HEK293 (cell line): Measurements from ENCODE around the gene RPTN.

ENCODE experiments used
- CTCF ChIA-PET: fragments of 350-600 bp; formaldehyde crosslinking; extraction: SDS; loops from one replicate; lab custom pipeline; 2021; ENCODE audit warnings: antibody characterized with exemption; lab: Yijun Ruan, JAX
- POLR2A ChIA-PET: fragments of 300-600 bp; formaldehyde crosslinking; extraction: SDS; loops from one replicate; lab custom pipeline; 2020; ENCODE audit warnings: antibody characterized with exemption, inconsistent platforms; lab: Yijun Ruan, JAX
- H3K27ac ChIP-seq: fragments of 200-500 bp; sonication (Bioruptor generic); 2 replicates; pipeline ENCODE4 v1.5.1; 2014; ENCODE audit warnings: low read depth, low read length, control low read depth, inconsistent platforms; ENCODE audit errors: extremely low read depth
- H3K36me3 ChIP-seq, 2 experiments: fragments of 200-500 bp in 1 of 2; sonication (Bioruptor generic) in 1 of 2; 1 replicate in 1 of 2; 2 replicates in 1 of 2; pipeline ENCODE4 v1.5.1; 2014 to 2017; ENCODE audit warnings: inconsistent platforms in 2 of 2, low read length in 2 of 2; ENCODE audit not compliant: control insufficient read depth in 2 of 2, insufficient read depth in 1 of 2
- H3K4me1 ChIP-seq: fragments of 200-500 bp; sonication (Bioruptor generic); 2 replicates; pipeline ENCODE4 v1.5.1; 2014; ENCODE audit warnings: mild to moderate bottlenecking, low read length, inconsistent platforms; ENCODE audit not compliant: control insufficient read depth, insufficient read depth
- H3K4me3 ChIP-seq: 2 replicates; pipeline ENCODE4 v1.5.1; 2011; ENCODE audit warnings: low read depth, mild to moderate bottlenecking, control low read depth, low read length, moderate library complexity
- H3K9me3 ChIP-seq: fragments of 200-500 bp; sonication (Bioruptor generic); 2 replicates; pipeline ENCODE4 v1.5.1; 2014; ENCODE audit warnings: low read depth, low read length, inconsistent platforms; ENCODE audit not compliant: control insufficient read depth, insufficient read depth
- ELK4 ChIP-seq: IDR thresholded peaks from 2 replicates; pipeline ENCODE4 v1.6.1; 2011; ENCODE audit warnings: mild to moderate bottlenecking, low read depth, low read length, borderline replicate concordance
- HOXC10 ChIP-seq: sonication (generic); formaldehyde crosslinking; IDR thresholded peaks from 2 replicates; pipeline ENCODE4 v1.8.1; 2023; ENCODE audit warnings: mild to moderate bottlenecking, missing genetic modification reagents
- KLF9 ChIP-seq: fragments of 450-650 bp; formaldehyde crosslinking; IDR thresholded peaks from 2 replicates; pipeline ENCODE4 v1.5.1; 2016; ENCODE audit warnings: missing biosample characterization, missing genetic modification characterization, low read depth
- SETDB1 ChIP-seq: IDR thresholded peaks from one replicate; pipeline ENCODE4 v1.6.1; 2017; ENCODE audit warnings: mild to moderate bottlenecking, low read length, moderate library complexity, mixed read lengths; ENCODE audit not compliant: insufficient read length
- SP3 ChIP-seq: fragments of 450-650 bp; formaldehyde crosslinking; IDR thresholded peaks from 2 replicates; pipeline ENCODE4 v1.5.1; 2016; ENCODE audit warnings: missing biosample characterization, missing genetic modification characterization
- YY2 ChIP-seq: fragments of 450-650 bp; formaldehyde crosslinking; IDR thresholded peaks from 2 replicates; pipeline ENCODE4 v1.5.1; 2016; ENCODE audit warnings: missing biosample characterization, missing genetic modification characterization
- ZBTB48 ChIP-seq: fragments of 450-650 bp; formaldehyde crosslinking; IDR thresholded peaks from 2 replicates; pipeline ENCODE4 v1.5.1; 2016; ENCODE audit warnings: missing biosample characterization, missing genetic modification characterization
- ZIC2 ChIP-seq: fragments of 450-650 bp; formaldehyde crosslinking; IDR thresholded peaks from 2 replicates; pipeline ENCODE4 v1.5.1; 2016; ENCODE audit warnings: missing biosample characterization, missing genetic modification characterization
- ZNF114 ChIP-seq: fragments of 450-650 bp; formaldehyde crosslinking; IDR thresholded peaks from 2 replicates; pipeline ENCODE4 v1.5.0; 2017; ENCODE audit warnings: missing biosample characterization, missing genetic modification characterization
- ZNF175 ChIP-seq: fragments of 450-650 bp; formaldehyde crosslinking; IDR thresholded peaks from 2 replicates; pipeline ENCODE4 v1.5.1; 2016; ENCODE audit warnings: missing biosample characterization, missing genetic modification characterization
- ZNF184 ChIP-seq: fragments of 450-650 bp; IDR thresholded peaks from 2 replicates; pipeline ENCODE4 v1.5.1; 2018; ENCODE audit warnings: missing biosample characterization, mild to moderate bottlenecking, missing genetic modification characterization
- ZNF335 ChIP-seq: fragments of 450-650 bp; formaldehyde crosslinking; conservative IDR thresholded peaks from 2 replicates; pipeline ENCODE4 v1.5.1; 2016; ENCODE audit warnings: missing biosample characterization, missing genetic modification characterization
- ZNF600 ChIP-seq: fragments of 450-650 bp; formaldehyde crosslinking; IDR thresholded peaks from 2 replicates; pipeline ENCODE4 v1.5.1; 2016; ENCODE audit warnings: missing biosample characterization, missing genetic modification characterization
- ZNF677 ChIP-seq: fragments of 450-650 bp; IDR thresholded peaks from 2 replicates; pipeline ENCODE4 v1.5.0; 2018; ENCODE audit warnings: missing biosample characterization, mild to moderate bottlenecking, missing genetic modification characterization, moderate library complexity
- ZNF704 ChIP-seq: fragments of 450-650 bp; formaldehyde crosslinking; IDR thresholded peaks from 2 replicates; pipeline ENCODE4 v1.5.1; 2016; ENCODE audit warnings: missing biosample characterization, missing genetic modification characterization
- ZNF792 ChIP-seq: fragments of 450-650 bp; formaldehyde crosslinking; IDR thresholded peaks from 2 replicates; pipeline ENCODE4 v1.5.1; 2016; ENCODE audit warnings: missing biosample characterization, missing genetic modification characterization
- TF ChIP-seq, protein P1 (sequence below): fragments of 450-650 bp; formaldehyde crosslinking; IDR thresholded peaks from 2 replicates; pipeline ENCODE4 v1.5.1; 2016; ENCODE audit warnings: missing biosample characterization, missing genetic modification characterization
- TF ChIP-seq, protein P2 (sequence below): fragments of 450-650 bp; formaldehyde crosslinking; IDR thresholded peaks from 2 replicates; pipeline ENCODE4 v1.5.1; 2016; ENCODE audit warnings: missing biosample characterization, missing genetic modification characterization, low read depth
- TF ChIP-seq, protein P3 (sequence below): fragments of 450-650 bp; formaldehyde crosslinking; IDR thresholded peaks from 2 replicates; pipeline ENCODE4 v1.5.1; 2016; ENCODE audit warnings: missing biosample characterization, missing genetic modification characterization
- TF ChIP-seq, protein P4 (sequence below): fragments of 450-650 bp; formaldehyde crosslinking; IDR thresholded peaks from 2 replicates; pipeline ENCODE4 v1.5.1; 2016; ENCODE audit warnings: missing biosample characterization, missing genetic modification characterization
- TF ChIP-seq, protein P5 (sequence below): fragments of 450-650 bp; formaldehyde crosslinking; IDR thresholded peaks from 2 replicates; pipeline ENCODE4 v1.5.1; 2016; ENCODE audit warnings: missing biosample characterization, missing genetic modification characterization

The RPTN gene

GRCh38 chr1:152191711-152192110 lies 32.7 kb upstream of the RPTN start (continued):
- TF ChIP-seq ZNF175 (no peak), ZNF600 (no peak)

GRCh38 chr1:152191260-152191659 lies 32.2 kb upstream of the RPTN start:
- H3K9me3 ChIP-seq = no peaks in the 10 kb centered on the region
- no peak overlapping the region for H3K4me3 ChIP-seq
- H3K27ac ChIP-seq = no peak overlapping the region
- H3K36me3 ChIP-seq = no peaks in the 10 kb centered on the region
- POLR2A ChIA-PET = no interaction called here
- CTCF ChIA-PET = interaction anchor here (0.6 to 4.0 kb wide), 8 partner anchors 30 to 276 kb away, joined by 3 to 49 read pairs (median 4); no protein-coding TSS in a partner anchor
- H3K4me1 ChIP-seq = no peaks in the 10 kb centered on the region
- no peak for TF ChIP-seq SETDB1
- no peak for TF ChIP-seq HOXC10 (CRISPR knock-in tag)
- TF ChIP-seq ZNF184 = no peak
- no peak for TF ChIP-seq YY2
- TF ChIP-seq ZNF114 = no peak
- TF ChIP-seq ZNF704 = no peak
- TF ChIP-seq, protein P1, sequence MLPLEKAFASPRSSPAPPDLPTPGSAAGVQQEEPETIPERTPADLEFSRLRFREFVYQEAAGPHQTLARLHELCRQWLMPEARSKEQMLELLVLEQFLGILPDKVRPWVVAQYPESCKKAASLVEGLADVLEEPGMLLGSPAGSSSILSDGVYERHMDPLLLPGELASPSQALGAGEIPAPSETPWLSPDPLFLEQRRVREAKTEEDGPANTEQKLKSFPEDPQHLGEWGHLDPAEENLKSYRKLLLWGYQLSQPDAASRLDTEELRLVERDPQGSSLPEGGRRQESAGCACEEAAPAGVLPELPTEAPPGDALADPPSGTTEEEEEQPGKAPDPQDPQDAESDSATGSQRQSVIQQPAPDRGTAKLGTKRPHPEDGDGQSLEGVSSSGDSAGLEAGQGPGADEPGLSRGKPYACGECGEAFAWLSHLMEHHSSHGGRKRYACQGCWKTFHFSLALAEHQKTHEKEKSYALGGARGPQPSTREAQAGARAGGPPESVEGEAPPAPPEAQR (tag by site-specific recombination) = no peak
- TF ChIP-seq ELK4 = no peak
- no peak for TF ChIP-seq ZNF335 (tag by site-specific recombination)
- TF ChIP-seq, protein P2, sequence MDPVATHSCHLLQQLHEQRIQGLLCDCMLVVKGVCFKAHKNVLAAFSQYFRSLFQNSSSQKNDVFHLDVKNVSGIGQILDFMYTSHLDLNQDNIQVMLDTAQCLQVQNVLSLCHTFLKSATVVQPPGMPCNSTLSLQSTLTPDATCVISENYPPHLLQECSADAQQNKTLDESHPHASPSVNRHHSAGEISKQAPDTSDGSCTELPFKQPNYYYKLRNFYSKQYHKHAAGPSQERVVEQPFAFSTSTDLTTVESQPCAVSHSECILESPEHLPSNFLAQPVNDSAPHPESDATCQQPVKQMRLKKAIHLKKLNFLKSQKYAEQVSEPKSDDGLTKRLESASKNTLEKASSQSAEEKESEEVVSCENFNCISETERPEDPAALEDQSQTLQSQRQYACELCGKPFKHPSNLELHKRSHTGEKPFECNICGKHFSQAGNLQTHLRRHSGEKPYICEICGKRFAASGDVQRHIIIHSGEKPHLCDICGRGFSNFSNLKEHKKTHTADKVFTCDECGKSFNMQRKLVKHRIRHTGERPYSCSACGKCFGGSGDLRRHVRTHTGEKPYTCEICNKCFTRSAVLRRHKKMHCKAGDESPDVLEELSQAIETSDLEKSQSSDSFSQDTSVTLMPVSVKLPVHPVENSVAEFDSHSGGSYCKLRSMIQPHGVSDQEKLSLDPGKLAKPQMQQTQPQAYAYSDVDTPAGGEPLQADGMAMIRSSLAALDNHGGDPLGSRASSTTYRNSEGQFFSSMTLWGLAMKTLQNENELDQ (tag by site-specific recombination) = no peak
- TF ChIP-seq ZNF677 (tag by site-specific recombination) = no peak
- no peak for TF ChIP-seq KLF9 (tag by site-specific recombination)
- no peak for TF ChIP-seq ZBTB48
- no peak for TF ChIP-seq ZIC2 (tag by site-specific recombination)
- TF ChIP-seq, all 188 proteins: peak for 0

DNA sequence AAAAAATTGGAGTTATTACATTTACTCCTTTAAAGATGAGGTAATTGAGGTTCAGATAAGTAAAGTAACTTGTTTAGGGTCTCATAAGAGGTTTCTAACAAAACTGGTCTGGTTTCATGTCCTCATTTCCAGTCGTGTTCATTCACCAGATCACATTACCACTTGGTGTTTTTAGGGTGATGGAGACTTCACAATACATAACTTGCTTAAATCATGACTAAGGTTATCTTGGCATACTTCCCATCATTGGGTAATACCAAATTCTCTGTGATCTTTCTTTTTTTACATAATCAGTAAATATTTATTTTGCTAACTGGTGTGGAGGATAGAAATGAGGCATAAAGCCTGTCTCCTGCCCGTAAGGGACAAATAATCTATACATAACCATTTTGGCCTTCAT lies 31.6 kb upstream of the RPTN start:
- Histone ChIP-seq H3K4me1 (no peaks in the 10 kb centered on the region), H3K9me3 (no peaks in the 10 kb centered on the region), H3K4me3 (no peak overlapping the region), H3K27ac (no peak overlapping the region), H3K36me3 (no peaks in the 10 kb centered on the region)
- ChIA-PET CTCF (interaction anchor here (0.6 to 4.0 kb wide), 8 partner anchors 31 to 1631 kb away, joined by 3 to 49 read pairs (median 4); no protein-coding TSS in a partner anchor), POLR2A (no interaction called here)
- TF ChIP-seq, protein P3, sequence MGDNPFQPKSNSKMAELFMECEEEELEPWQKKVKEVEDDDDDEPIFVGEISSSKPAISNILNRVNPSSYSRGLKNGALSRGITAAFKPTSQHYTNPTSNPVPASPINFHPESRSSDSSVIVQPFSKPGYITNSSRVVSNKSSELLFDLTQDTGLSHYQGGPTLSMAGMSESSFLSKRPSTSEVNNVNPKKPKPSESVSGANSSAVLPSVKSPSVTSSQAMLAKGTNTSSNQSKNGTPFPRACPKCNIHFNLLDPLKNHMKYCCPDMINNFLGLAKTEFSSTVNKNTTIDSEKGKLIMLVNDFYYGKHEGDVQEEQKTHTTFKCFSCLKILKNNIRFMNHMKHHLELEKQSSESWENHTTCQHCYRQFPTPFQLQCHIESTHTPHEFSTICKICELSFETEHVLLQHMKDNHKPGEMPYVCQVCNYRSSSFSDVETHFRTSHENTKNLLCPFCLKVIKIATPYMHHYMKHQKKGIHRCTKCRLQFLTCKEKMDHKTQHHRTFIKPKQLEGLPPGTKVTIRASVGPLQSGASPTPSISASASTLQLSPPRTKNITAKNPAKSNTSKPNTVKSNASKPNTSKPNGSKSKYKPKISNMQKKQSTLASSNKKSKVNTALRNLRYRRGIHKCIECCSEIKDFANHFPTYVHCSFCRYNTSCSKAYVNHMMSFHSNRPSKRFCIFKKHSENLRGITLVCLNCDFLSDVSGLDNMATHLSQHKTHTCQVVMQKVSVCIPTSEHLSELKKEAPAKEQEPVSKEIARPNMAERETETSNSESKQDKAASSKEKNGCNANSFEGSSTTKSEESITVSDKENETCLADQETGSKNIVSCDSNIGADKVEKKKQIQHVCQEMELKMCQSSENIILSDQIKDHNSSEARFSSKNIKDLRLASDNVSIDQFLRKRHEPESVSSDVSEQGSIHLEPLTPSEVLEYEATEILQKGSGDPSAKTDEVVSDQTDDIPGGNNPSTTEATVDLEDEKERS (tag by site-specific recombination) = no peak
- no peak for TF ChIP-seq ZNF792 (tag by site-specific recombination)
- TF ChIP-seq, protein P4, sequence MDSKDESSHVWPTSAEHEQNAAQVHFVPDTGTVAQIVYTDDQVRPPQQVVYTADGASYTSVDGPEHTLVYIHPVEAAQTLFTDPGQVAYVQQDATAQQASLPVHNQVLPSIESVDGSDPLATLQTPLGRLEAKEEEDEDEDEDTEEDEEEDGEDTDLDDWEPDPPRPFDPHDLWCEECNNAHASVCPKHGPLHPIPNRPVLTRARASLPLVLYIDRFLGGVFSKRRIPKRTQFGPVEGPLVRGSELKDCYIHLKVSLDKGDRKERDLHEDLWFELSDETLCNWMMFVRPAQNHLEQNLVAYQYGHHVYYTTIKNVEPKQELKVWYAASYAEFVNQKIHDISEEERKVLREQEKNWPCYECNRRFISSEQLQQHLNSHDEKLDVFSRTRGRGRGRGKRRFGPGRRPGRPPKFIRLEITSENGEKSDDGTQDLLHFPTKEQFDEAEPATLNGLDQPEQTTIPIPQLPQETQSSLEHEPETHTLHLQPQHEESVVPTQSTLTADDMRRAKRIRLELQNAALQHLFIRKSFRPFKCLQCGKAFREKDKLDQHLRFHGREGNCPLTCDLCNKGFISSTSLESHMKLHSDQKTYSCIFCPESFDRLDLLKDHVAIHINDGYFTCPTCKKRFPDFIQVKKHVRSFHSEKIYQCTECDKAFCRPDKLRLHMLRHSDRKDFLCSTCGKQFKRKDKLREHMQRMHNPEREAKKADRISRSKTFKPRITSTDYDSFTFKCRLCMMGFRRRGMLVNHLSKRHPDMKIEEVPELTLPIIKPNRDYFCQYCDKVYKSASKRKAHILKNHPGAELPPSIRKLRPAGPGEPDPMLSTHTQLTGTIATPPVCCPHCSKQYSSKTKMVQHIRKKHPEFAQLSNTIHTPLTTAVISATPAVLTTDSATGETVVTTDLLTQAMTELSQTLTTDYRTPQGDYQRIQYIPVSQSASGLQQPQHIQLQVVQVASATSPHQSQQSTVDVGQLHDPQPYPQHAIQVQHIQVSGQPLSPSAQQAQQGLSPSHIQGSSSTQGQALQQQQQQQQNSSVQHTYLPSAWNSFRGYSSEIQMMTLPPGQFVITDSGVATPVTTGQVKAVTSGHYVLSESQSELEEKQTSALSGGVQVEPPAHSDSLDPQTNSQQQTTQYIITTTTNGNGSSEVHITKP (tag by site-specific recombination) = 0 out of 2 replicates have a peak, but pooled peaks have one; percentile 21
- TF ChIP-seq, protein P5, sequence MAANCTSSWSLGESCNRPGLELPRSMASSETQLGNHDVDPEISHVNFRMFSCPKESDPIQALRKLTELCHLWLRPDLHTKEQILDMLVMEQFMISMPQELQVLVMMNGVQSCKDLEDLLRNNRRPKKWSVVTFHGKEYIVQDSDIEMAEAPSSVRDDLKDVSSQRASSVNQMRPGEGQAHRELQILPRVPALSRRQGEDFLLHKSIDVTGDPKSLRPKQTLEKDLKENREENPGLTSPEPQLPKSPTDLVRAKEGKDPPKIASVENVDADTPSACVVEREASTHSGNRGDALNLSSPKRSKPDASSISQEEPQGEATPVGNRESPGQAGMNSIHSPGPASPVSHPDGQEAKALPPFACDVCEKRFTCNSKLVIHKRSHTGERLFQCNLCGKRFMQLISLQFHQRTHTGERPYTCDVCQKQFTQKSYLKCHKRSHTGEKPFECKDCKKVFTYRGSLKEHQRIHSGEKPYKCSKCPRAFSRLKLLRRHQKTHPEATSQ (tag by site-specific recombination) = no peak
- TF ChIP-seq SP3 (tag by site-specific recombination) = no peak
